ENCODE results near the gene EGFL8. TPM values are rescaled to one million over a fixed set of nuclear protein-coding genes. Genes with fewer than 3 reads are reported as not detected.

The EGFL8 gene
- total and polyA plus RNA-seq, 9 of the 15 experiments (the other 6 are each of a cell fraction or from before 2014, with no cell fraction given) = 2.2 to 47.4 (median 14.2) TPM

GRCh38 chr6:32188381-32189068, 24.1 kb downstream of the EGFL8 start (continued):
- TF ChIP-seq ZBTB5 (IDR thresholded peaks at IDR 0.05) (0 out of 2 replicates have a peak, but pooled peaks have one; percentile 22), SUPT5H (IDR thresholded peaks at IDR 0.05) (peak; percentile 24; the same call in 1 of the 2 replicates), GATA2 (CRISPR knock-in tag; IDR thresholded peaks at IDR 0.05) (no peak), RFX5 (IDR thresholded peaks at IDR 0.05; ENCODE audit: low read depth, low read length) (no peak), ZNF263 (CRISPR knock-in tag; IDR thresholded peaks at IDR 0.05; ENCODE audit: borderline replicate concordance) (peak; percentile 95), SMARCA4 (IDR thresholded peaks at IDR 0.05) (peak; percentile 9; the same call in 1 of the 2 replicates), ZSCAN29 (IDR thresholded peaks at IDR 0.05) (0 out of 2 replicates have a peak, but pooled peaks have one; percentile 20), TRIM28 (IDR thresholded peaks at IDR 0.05) (0 out of 2 replicates have a peak, but pooled peaks have one; percentile 19), PHF21A (IDR thresholded peaks at IDR 0.05; ENCODE audit: borderline replicate concordance, low read depth) (peak; percentile 7; the same call in 1 of the 2 replicates), HINFP (tag; conservative IDR thresholded peaks at IDR 0.05; ENCODE audit: low read depth) (0 out of 2 replicates have a peak, but pooled peaks have one; percentile 13), ZNF740 (CRISPR knock-in tag; IDR thresholded peaks at IDR 0.05) (no peak), ZNF740 (tag; IDR thresholded peaks at IDR 0.05) (peak in 1 of 2 experiments; percentile 55; a peak in 1 of 4 replicates), TEAD4 (IDR thresholded peaks at IDR 0.05; ENCODE audit: low read length) (no peak), TEAD4 (CRISPR knock-in tag; IDR thresholded peaks at IDR 0.05; ENCODE audit: borderline replicate concordance) (no peak), HDAC1 (IDR thresholded peaks at IDR 0.05) (peak in 1 of 2 experiments; percentile 48; a peak in 1 of 4 replicates), CREBBP (IDR thresholded peaks at IDR 0.05; ENCODE audit: low read depth, low read length) (no peak), GTF2E2 (tag; IDR thresholded peaks at IDR 0.05) (no peak), MTF1 (CRISPR knock-in tag; IDR thresholded peaks at IDR 0.05; ENCODE audit: borderline replicate concordance) (no peak), ZNF778 (CRISPR knock-in tag; IDR thresholded peaks at IDR 0.05) (no peak), NRF1 (conservative IDR thresholded peaks at IDR 0.05 in 1 of 2, IDR thresholded peaks at IDR 0.05 in 1 of 2) (0 out of 4 replicates have a peak, but pooled peaks of 1 of the 2 experiments have one; percentile 19), CEBPG (CRISPR knock-in tag; IDR thresholded peaks at IDR 0.05) (no peak), CEBPG (tag; conservative IDR thresholded peaks at IDR 0.05 in 1 of 2, IDR thresholded peaks at IDR 0.05 in 1 of 2) (peak in 1 of 2 experiments; percentile 54; a peak in 1 of 4 replicates), MAZ (CRISPR knock-in tag; conservative IDR thresholded peaks at IDR 0.05 in 1 of 2, IDR thresholded peaks at IDR 0.05 in 1 of 2) (peak in 1 of 2 experiments; percentile 3; a peak in 1 of 4 replicates), NBN (IDR thresholded peaks at IDR 0.05; ENCODE audit: low read depth) (no peak), XRCC3 (IDR thresholded peaks at IDR 0.05) (no peak), DACH1 (IDR thresholded peaks at IDR 0.05; ENCODE audit: partially characterized antibody) (peak; percentile 54)

Measured in K562 (cell line).